Measurements from ENCODE around the gene TEKT5. TPM values are rescaled to one million over a fixed set of nuclear protein-coding genes. Genes with fewer than 3 reads are reported as not detected.
A peak's percentile ranks its signal among the peaks of the same experiment; 100 is the strongest.
"Not testable (repeated sequence)": the region's sequence is repeated elsewhere in the genome, so short reads cannot be mapped to it uniquely, and the experiment has no call there.

Gene TEKT5
- total RNA-seq: 1 to 10 TPM in 1 of 6 donors, under 1 TPM in 4, not detected in 1; 0.17 to 1.1 (median 0.19) TPM
- under 1 TPM; 0.26 to 0.57 TPM for polyA plus RNA-seq

GRCh38 chr16:10694830-10695229, at the start of gene TEKT5:
TSS of gene TEKT5 (minus strand) at chr16:10694930. CDS start at chr16:10694873, 57 bp downstream.
- intact Hi-C loops (cut with DNase I): no loop called here
- Histone ChIP-seq H3K27ac (no peak within 1 kb of the TSS), H3K27me3 (no peaks in the 10 kb centered on the region), H3K9me3 (no peaks in the 10 kb centered on the region), H3K4me3 (no peak within 1 kb of the TSS), H3K36me3 (no peaks in the 10 kb centered on the region), H3K4me1 (no peaks in the 10 kb centered on the region)
- DNase-seq: no peak
- no peak for FAIRE-seq
- ATAC-seq: no peak
- no peak for TF ChIP-seq CTCF (IDR thresholded peaks at IDR 0.05)
- WGBS, 2 donors: 85 to 93% methylated on average over 5 of the region's 5 CpGs

- peak within 1 kb of the TSS; percentile 19 to 59 (median 53) for H3K4me3 ChIP-seq
- WGBS, 2 donors: 0 to 1% methylated on average over 57 of the region's 57 CpGs
Observed at GRCh38 chr16:10743610-10744369, 49.1 kb upstream of the TEKT5 start, which contains the start of gene NUBP1. TSS of gene NUBP1 (plus strand) at chr16:10743842. CDS start at chr16:10743864, 22 bp downstream.

GRCh38 chr16:10743227-10743609, 48.5 kb upstream of the TEKT5 start:
- WGBS, 2 donors: 24 to 29% methylated on average over 5 of the region's 5 CpGs
- intact Hi-C loops (cut with DNase I): no loop called here
- no peak for DNase-seq
- no peaks in the 10 kb centered on the region for H3K27me3 ChIP-seq
- H3K27ac ChIP-seq: peak overlapping the region; percentile 97 to 99 (median 98)
- peaks cover 0 to 6% (median 0%) of the 10 kb centered on the region in 3 donors for H3K36me3 ChIP-seq
- no peak for TF ChIP-seq CTCF (IDR thresholded peaks at IDR 0.05)
- ATAC-seq: no peak
- no peak for FAIRE-seq
- H3K4me3 ChIP-seq: peak overlapping the region in 2 of 4 donors; percentile 59
- H3K4me1 ChIP-seq: peaks cover 8 to 49% (median 19%) of the 10 kb centered on the region in 3 donors
- no peaks in the 10 kb centered on the region for H3K9me3 ChIP-seq

More at GRCh38 chr16:10743610-10744369, 49.1 kb upstream of the TEKT5 start, which contains the start of gene NUBP1:
- DNase-seq: peak; percentile 99 to 100 (median 100)
- no peaks in the 10 kb centered on the region for H3K27me3 ChIP-seq
- TF ChIP-seq CTCF (IDR thresholded peaks at IDR 0.05): no peak
- peak within 1 kb of the TSS; percentile 97 to 99 (median 98) for H3K27ac ChIP-seq
- peaks cover 0 to 12% (median 0%) of the 10 kb centered on the region in 3 donors for H3K36me3 ChIP-seq
- intact Hi-C loops (cut with DNase I): no loop called here
- H3K9me3 ChIP-seq: no peaks in the 10 kb centered on the region
- H3K4me1 ChIP-seq: peaks cover 8 to 45% (median 19%) of the 10 kb centered on the region in 3 donors
- peak; percentile 90 to 96 (median 94) for ATAC-seq
- no peak for FAIRE-seq

- DNase-seq (peak in 4 of 6 donors; percentile 35 to 78 (median 62)), ATAC-seq (no peak), FAIRE-seq (no peak)
- Histone ChIP-seq H3K27ac (peak overlapping the region in 2 of 4 donors; percentile 52 to 98), H3K27me3 (no peaks in the 10 kb centered on the region), H3K9me3 (no peaks in the 10 kb centered on the region), H3K36me3 (no peaks in the 10 kb centered on the region), H3K4me1 (peaks cover 8 to 52% (median 19%) of the 10 kb centered on the region in 3 donors), H3K4me3 (no peak overlapping the region)
- 31 to 37% methylated on average over 4 of the region's 4 CpGs for WGBS, 2 donors
- intact Hi-C loops (cut with DNase I): no loop called here
- no peak for TF ChIP-seq CTCF (IDR thresholded peaks at IDR 0.05)
Observed at GRCh38 chr16:10741844-10742243, 47.1 kb upstream of the TEKT5 start.

- FAIRE-seq; DNase-seq; intact Hi-C loops (cut with DNase I); H3K27me3 ChIP-seq; ATAC-seq; H3K4me3 ChIP-seq; H3K9me3 ChIP-seq; H3K36me3 ChIP-seq: not testable (repeated sequence)
- peaks cover 8 to 51% (median 19%) of the 10 kb centered on the region in 3 donors for H3K4me1 ChIP-seq
- WGBS, 2 donors: 97 to 98% methylated on average over 10 of the region's 10 CpGs
- peak overlapping the region in 1 of 4 donors; percentile 65 for H3K27ac ChIP-seq
Observed at GRCh38 chr16:10741249-10741648, 46.5 kb upstream of the TEKT5 start.

Data from pancreas (tissue), 10 donors.